Panc1 (cell line): ENCODE measurements around the gene SOBP. TPM values are rescaled to one million over a fixed set of nuclear protein-coding genes. Genes with fewer than 3 reads are reported as not detected.
"Not testable (repeated sequence)": the region's sequence is repeated elsewhere in the genome, so short reads cannot be mapped to it uniquely, and the experiment has no call there.

Experiments used
- ATAC-seq: fragments of 200-7000 bp; cut with Tn5 transposase; 2 replicates; pipeline ENCODE4 v1.9.1; 2020; ENCODE audit warnings: mild to moderate bottlenecking, moderate library complexity
- BruUV-seq: library from RNA; stranded (reverse); fragments of 400-500 nt; replicated peaks from 2 replicates; lab custom pipeline; 2021; lab: Mats Ljungman, UMichigan
- CTCF ChIA-PET: fragments of 300-600 bp; sonication (Branson Sonifier 250); formaldehyde crosslinking; loops from one replicate; lab custom pipeline; 2022; ENCODE audit warnings: antibody characterized with exemption; lab: Charles Lee
- POLR2A ChIA-PET: fragments of 300-600 bp; sonication (Branson Sonifier 250); formaldehyde crosslinking; loops from one replicate; lab custom pipeline; 2022; ENCODE audit warnings: antibody characterized with exemption; lab: Charles Lee
- DNase-seq: peaks from one replicate; pipeline ENCODE4 v3.0.0-alpha.2; 2010; ENCODE audit warnings: low read depth, low spot score
- H3K27ac ChIP-seq: 2 replicates; pipeline ENCODE4 v1.5.1; 2011; ENCODE audit warnings: mild to moderate bottlenecking, low read length, inconsistent platforms
- H3K27me3 ChIP-seq: fragments of 200-500 bp; sonication (Bioruptor generic); 2 replicates; pipeline ENCODE4 v1.6.0; 2014; ENCODE audit warnings: low read length, inconsistent platforms; ENCODE audit not compliant: control insufficient read depth, insufficient read depth
- H3K36me3 ChIP-seq: fragments of 200-500 bp; sonication (Bioruptor generic); 2 replicates; pipeline ENCODE4 v1.5.1; 2014; ENCODE audit warnings: inconsistent platforms, mild to moderate bottlenecking, low read length, moderate library complexity; ENCODE audit not compliant: control insufficient read depth, insufficient read depth
- H3K4me1 ChIP-seq: 2 replicates; pipeline ENCODE4 v1.5.1; 2011; ENCODE audit warnings: inconsistent platforms, mild to moderate bottlenecking, low read length, moderate library complexity; ENCODE audit not compliant: control insufficient read depth, insufficient read depth
- H3K4me3 ChIP-seq, 2 experiments: 2 replicates each; pipeline ENCODE4 v1.5.1; 2011 to 2012; ENCODE audit warnings: low read depth in 2 of 2, low read length in 2 of 2, mild to moderate bottlenecking in 2 of 2, inconsistent platforms in 1 of 2, moderate library complexity in 1 of 2
- H3K9me3 ChIP-seq: fragments of 200-500 bp; sonication (Bioruptor generic); 2 replicates; pipeline ENCODE4 v1.5.1; 2014; ENCODE audit warnings: low read depth, mild to moderate bottlenecking, inconsistent platforms, low read length, moderate library complexity; ENCODE audit not compliant: control insufficient read depth, insufficient read depth
- CTCF ChIP-seq: fragments of 450-650 bp; IDR thresholded peaks from 2 replicates; pipeline ENCODE4 v1.5.1; 2017; ENCODE audit warnings: mild to moderate bottlenecking
- POLR2AphosphoS5 ChIP-seq: IDR thresholded peaks from 2 replicates; pipeline ENCODE4 v1.6.1; 2012; ENCODE audit warnings: mild to moderate bottlenecking, low read depth, low read length, moderate library complexity
- REST ChIP-seq, 2 experiments: IDR thresholded peaks; 2 replicates each; pipeline ENCODE4 v1.6.1; 2011 to 2012; ENCODE audit warnings: low read depth in 2 of 2, control low read depth in 1 of 2, low read length in 1 of 2, mild to moderate bottlenecking in 1 of 2, moderate library complexity in 1 of 2; ENCODE audit not compliant: insufficient read depth in 1 of 2
- SIN3A ChIP-seq: IDR thresholded peaks from 2 replicates; pipeline ENCODE4 v1.6.1; 2012; ENCODE audit warnings: low read depth, mild to moderate bottlenecking, low read length, moderate library complexity, borderline replicate concordance; ENCODE audit not compliant: insufficient read depth
- TCF7L2 ChIP-seq: IDR thresholded peaks from 2 replicates; pipeline ENCODE4 v1.6.1; 2011; ENCODE audit warnings: mild to moderate bottlenecking, low read depth, low read length, inconsistent platforms
- in situ Hi-C: cut with HindIII; loops from 2 replicates; pipeline ENCODE4 v1.10.0; 2016; ENCODE audit warnings: low sequenced_read_pairs, low pct_unique_long_range_greater_than_20kb
- intact Hi-C: fragments of 100-400 bp; cut with micrococcal nuclease; formaldehyde crosslinking; loops from one replicate; pipeline ENCODE4 v1.10.0; 2022; ENCODE audit not compliant: unreplicated experiment
- total RNA-seq: library from RNA; stranded (reverse); gene quantifications from one replicate; pipeline ENCODE4 v1.2.1, GENCODE V29; 2021; ENCODE audit not compliant: unreplicated experiment

Gene SOBP
- total RNA-seq, 1 experiment from 2014 or later, result 9.0 TPM

GRCh38 chr6:107475826-107476225, 14.1 kb upstream of the SOBP start:
- POLR2A ChIA-PET, result interaction anchor here (0.7 kb wide), 1 partner anchor 358 kb away, joined by 7 read pairs; no protein-coding TSS in a partner anchor
- H3K27me3 ChIP-seq, H3K27ac ChIP-seq, H3K36me3 ChIP-seq, H3K9me3 ChIP-seq, ATAC-seq, H3K4me1 ChIP-seq, H3K4me3 ChIP-seq, intact Hi-C loops, CTCF ChIA-PET, DNase-seq, BruUV-seq, in situ Hi-C loops: not testable (repeated sequence)

GRCh38 chr6:107479089-107479690, 10.7 kb upstream of the SOBP start:
- intact Hi-C loops (no loop called here), in situ Hi-C loops (no loop called here)
- no peak for TF ChIP-seq REST (IDR thresholded peaks at IDR 0.05; ENCODE audit: insufficient read depth in 1 of 2, low read depth in 2 of 2, low read length in 1 of 2)
- TF ChIP-seq POLR2AphosphoS5, result no peak
- no peak for TF ChIP-seq CTCF
- TF ChIP-seq SIN3A, result no peak
- no peak for TF ChIP-seq TCF7L2
- H3K27ac ChIP-seq, result no peak overlapping the region
- no peaks in the 10 kb centered on the region for H3K4me1 ChIP-seq
- H3K36me3 ChIP-seq, result no peaks in the 10 kb centered on the region
- ChIA-PET CTCF (no interaction called here), POLR2A (interaction anchor here (0.6 kb wide), 1 partner anchor 429 kb away, joined by 12 read pairs; no protein-coding TSS in a partner anchor)
- no peaks in the 10 kb centered on the region for H3K9me3 ChIP-seq
- DNase-seq (no peak), ATAC-seq (no peak)
- BruUV-seq, result no TSS peak
- H3K27me3 ChIP-seq, result no peaks in the 10 kb centered on the region; the same call in 1 of the 2 replicates
- H3K4me3 ChIP-seq, result no peak overlapping the region

GRCh38 chr6:107485157-107485556, 4.8 kb upstream of the SOBP start:
- in situ Hi-C loops, result no loop called here
- no peaks in the 10 kb centered on the region for H3K36me3 ChIP-seq
- CTCF ChIA-PET, result no interaction called here
- H3K9me3 ChIP-seq, result no peaks in the 10 kb centered on the region
- peaks cover 10% of the 10 kb centered on the region for H3K4me1 ChIP-seq
- no peak overlapping the region for H3K27ac ChIP-seq
- TF ChIP-seq TCF7L2 (no peak), POLR2AphosphoS5 (no peak), REST (IDR thresholded peaks at IDR 0.05; ENCODE audit: insufficient read depth in 1 of 2, low read depth in 2 of 2, low read length in 1 of 2) (no peak), CTCF (no peak), SIN3A (no peak)
- H3K27me3 ChIP-seq, result 0 out of 2 replicates have a peak, but pooled peaks cover 2% of the 10 kb centered on the region
- intact Hi-C loops, result no loop called here
- no peak for ATAC-seq
- BruUV-seq, result no TSS peak
- DNase-seq, result no peak
- POLR2A ChIA-PET, result interaction anchor here (0.7 kb wide), 1 partner anchor 157 kb away, joined by 18 read pairs; no protein-coding TSS in a partner anchor
- no peak overlapping the region for H3K4me3 ChIP-seq
